CD4-positive, alpha-beta T cell (primary cell): Measurements from ENCODE around the gene DAPK2. TPM values are rescaled to one million over a fixed set of nuclear protein-coding genes. Genes with fewer than 3 reads are reported as not detected.
A peak's percentile ranks its signal among the peaks of the same experiment; 100 is the strongest.

ENCODE experiments used
- ATAC-seq: fragments of 200-7000 bp; cut with Tn5 transposase; one replicate; pipeline ENCODE4 v1.10.0; 2022; ENCODE audit warnings: mild to moderate bottlenecking; ENCODE audit not compliant: poor library complexity
- CTCF ChIA-PET: fragments of 350-600 bp; sonication (Branson Sonifier 250); formaldehyde crosslinking; loops from one replicate; lab custom pipeline; 2021; ENCODE audit warnings: antibody characterized with exemption, inconsistent platforms; lab: Charles Lee
- POLR2A ChIA-PET: fragments of 350-600 bp; sonication (Branson Sonifier 250); formaldehyde crosslinking; loops from one replicate; lab custom pipeline; 2021; ENCODE audit warnings: antibody characterized with exemption, inconsistent platforms; lab: Charles Lee
- DNase-seq, 14 experiments: peaks; one replicate each; pipeline ENCODE4 v3.0.0-alpha.2; 2013 to 2020; ENCODE audit warnings: mixed read lengths in 2 of 14
- H3K27ac ChIP-seq, 2 donors: one replicate each; pipeline versions ENCODE4 v1.5.1 to v1.7.0; 2013; ENCODE audit warnings: low read length in 2 of 2, low read depth in 1 of 2, mild to moderate bottlenecking in 1 of 2
- H3K27me3 ChIP-seq, 2 experiments: 1 replicate in 1 of 2; 2 replicates in 1 of 2; pipeline versions ENCODE4 v1.6.1 to v1.7.0; 2013; ENCODE audit warnings: low read length in 2 of 2, control low read depth in 1 of 2, mild to moderate bottlenecking in 1 of 2, moderate library complexity in 1 of 2; ENCODE audit not compliant: insufficient read depth in 2 of 2, control insufficient read depth in 1 of 2
- H3K36me3 ChIP-seq: one replicate; pipeline ENCODE4 v1.6.1; 2013; ENCODE audit warnings: low read length, control low read depth; ENCODE audit not compliant: insufficient read depth
- H3K4me1 ChIP-seq: one replicate; pipeline ENCODE4 v1.6.1; 2013; ENCODE audit warnings: low read length, control low read depth; ENCODE audit not compliant: insufficient read depth
- H3K4me3 ChIP-seq: one replicate; pipeline ENCODE4 v1.5.1; 2013; ENCODE audit warnings: mild to moderate bottlenecking, low read length, moderate library complexity
- H3K9me3 ChIP-seq, 2 experiments: 1 replicate in 1 of 2; 2 replicates in 1 of 2; pipeline versions ENCODE4 v1.6.1 to v1.7.0; 2013; ENCODE audit warnings: low read length in 2 of 2, mild to moderate bottlenecking in 2 of 2, control low read depth in 1 of 2, moderate library complexity in 1 of 2; ENCODE audit not compliant: control insufficient read depth in 1 of 2, insufficient read depth in 1 of 2
- H3K27ac Mint-ChIP-seq: one replicate; pipeline ENCODE4 v1.8.0; 2020; ENCODE audit warnings: mixed read lengths
- H3K27me3 Mint-ChIP-seq: one replicate; pipeline ENCODE4 v1.8.0; 2021; ENCODE audit warnings: mixed read lengths
- H3K36me3 Mint-ChIP-seq: one replicate; pipeline ENCODE4 v1.8.0; 2021; ENCODE audit warnings: low read depth, mixed read lengths
- H3K4me1 Mint-ChIP-seq: one replicate; pipeline ENCODE4 v1.8.0; 2021; ENCODE audit warnings: low read depth, mixed read lengths
- H3K4me3 Mint-ChIP-seq: one replicate; pipeline ENCODE4 v1.8.0; 2020; ENCODE audit warnings: mild to moderate bottlenecking, mixed read lengths
- H3K9me3 Mint-ChIP-seq: one replicate; pipeline ENCODE4 v1.8.0; 2020; ENCODE audit warnings: mixed read lengths
- intact Hi-C, 2 experiments: fragments of 100-400 bp; cut with DNase I in 1 of 2; cut with micrococcal nuclease in 1 of 2; formaldehyde crosslinking; loops; one replicate each; pipeline versions ENCODE4 v1.15.1 to v1.9.0; 2023 to 2025; cut with DNase I, micrococcal nuclease
- total RNA-seq, 174 experiments: library from RNA in 2 of 174; stranded (reverse) in 2 of 174; gene quantifications; one replicate each; pipeline ENCODE4 v1.2.3 and lab custom pipeline; 2021 to 2026
- TF ChIP-seq, protein P1 (sequence below): fragments of 200-600 bp; IDR thresholded peaks from one replicate; pipeline ENCODE4 v1.8.0; 2022; ENCODE audit warnings: antibody characterized with exemption, mild to moderate bottlenecking

DAPK2 gene
- total RNA-seq, 2 experiments from 2014 or later: 1.3 to 1.6 TPM

DNA sequence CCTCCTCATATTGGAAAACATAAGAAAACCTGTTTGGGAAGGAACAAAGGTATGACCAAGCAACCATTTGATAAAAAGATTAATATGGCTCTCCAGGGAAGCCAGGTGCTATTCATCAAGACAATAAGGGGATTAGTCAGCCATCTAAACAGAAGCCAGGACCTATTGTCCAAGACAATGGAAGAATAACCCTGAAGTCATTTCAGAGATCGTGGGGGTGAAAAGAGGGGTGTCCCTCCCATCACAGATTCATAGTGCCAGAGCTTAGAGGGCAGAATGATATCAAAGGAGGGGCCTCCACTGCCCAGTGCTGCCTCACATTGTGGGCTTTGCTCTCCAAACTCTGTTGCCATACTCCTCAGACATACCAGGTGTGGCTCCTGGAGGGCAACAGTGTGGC is 73.5 kb downstream of the DAPK2 start:
- Mint-ChIP-seq H3K27me3 (no peaks in the 10 kb centered on the region), H3K4me3 (no peak overlapping the region), H3K9me3 (no peaks in the 10 kb centered on the region), H3K4me1 (peaks cover 38% of the 10 kb centered on the region), H3K27ac (no peak overlapping the region), H3K36me3 (no peaks in the 10 kb centered on the region)
- DNase-seq (no peak), ATAC-seq (no peak)
- Histone ChIP-seq H3K4me3 (no peak overlapping the region), H3K27ac (no peak overlapping the region), H3K36me3 (no peaks in the 10 kb centered on the region), H3K4me1 (peaks cover 39% of the 10 kb centered on the region), H3K27me3 (no peaks in the 10 kb centered on the region), H3K9me3 (no peaks in the 10 kb centered on the region)
- ChIA-PET POLR2A (no interaction called here), CTCF (no interaction called here)
- intact Hi-C loops: no loop called here
- TF ChIP-seq, protein P1, sequence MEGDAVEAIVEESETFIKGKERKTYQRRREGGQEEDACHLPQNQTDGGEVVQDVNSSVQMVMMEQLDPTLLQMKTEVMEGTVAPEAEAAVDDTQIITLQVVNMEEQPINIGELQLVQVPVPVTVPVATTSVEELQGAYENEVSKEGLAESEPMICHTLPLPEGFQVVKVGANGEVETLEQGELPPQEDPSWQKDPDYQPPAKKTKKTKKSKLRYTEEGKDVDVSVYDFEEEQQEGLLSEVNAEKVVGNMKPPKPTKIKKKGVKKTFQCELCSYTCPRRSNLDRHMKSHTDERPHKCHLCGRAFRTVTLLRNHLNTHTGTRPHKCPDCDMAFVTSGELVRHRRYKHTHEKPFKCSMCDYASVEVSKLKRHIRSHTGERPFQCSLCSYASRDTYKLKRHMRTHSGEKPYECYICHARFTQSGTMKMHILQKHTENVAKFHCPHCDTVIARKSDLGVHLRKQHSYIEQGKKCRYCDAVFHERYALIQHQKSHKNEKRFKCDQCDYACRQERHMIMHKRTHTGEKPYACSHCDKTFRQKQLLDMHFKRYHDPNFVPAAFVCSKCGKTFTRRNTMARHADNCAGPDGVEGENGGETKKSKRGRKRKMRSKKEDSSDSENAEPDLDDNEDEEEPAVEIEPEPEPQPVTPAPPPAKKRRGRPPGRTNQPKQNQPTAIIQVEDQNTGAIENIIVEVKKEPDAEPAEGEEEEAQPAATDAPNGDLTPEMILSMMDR: no peak

GRCh38 chr15:63971904-63972303 is 74.4 kb downstream of the DAPK2 start:
- Mint-ChIP-seq H3K4me1 (peaks cover 41% of the 10 kb centered on the region), H3K36me3 (no peaks in the 10 kb centered on the region), H3K9me3 (no peaks in the 10 kb centered on the region), H3K27ac (peak overlapping the region; percentile 85), H3K27me3 (no peaks in the 10 kb centered on the region), H3K4me3 (no peak overlapping the region)
- TF ChIP-seq, protein P1: no peak
- POLR2A ChIA-PET: interaction anchor here (0.5 to 1.8 kb wide), 3 partner anchors 28 to 139 kb away, joined by 3 to 6 read pairs (median 3); partner anchors contain the start of gene HERC1
- intact Hi-C loops: no loop called here
- no peaks in the 10 kb centered on the region for H3K9me3 ChIP-seq
- DNase-seq (no peak), ATAC-seq (no peak)
- H3K4me1 ChIP-seq: peaks cover 39% of the 10 kb centered on the region
- no peak overlapping the region for H3K4me3 ChIP-seq
- no peaks in the 10 kb centered on the region for H3K36me3 ChIP-seq
- CTCF ChIA-PET: interaction anchor here (1.3 to 2.9 kb wide), 3 partner anchors 20 to 74 kb away, joined by 4 to 11 read pairs (median 8); partner anchors contain the start of gene DAPK2
- H3K27me3 ChIP-seq: no peaks in the 10 kb centered on the region
- H3K27ac ChIP-seq: peak overlapping the region in 1 of 2 donors; percentile 63

- ATAC-seq (peak; percentile 92), DNase-seq (peak; percentile 31 to 71 (median 48))
- no peaks in the 10 kb centered on the region for H3K27me3 Mint-ChIP-seq
- intact Hi-C loops: no loop called here
- Histone ChIP-seq H3K27ac (peak overlapping the region in 1 of 2 donors; percentile 63), H3K27me3 (no peaks in the 10 kb centered on the region), H3K4me3 (no peak overlapping the region), H3K4me1 (peaks cover 39% of the 10 kb centered on the region), H3K36me3 (no peaks in the 10 kb centered on the region), H3K9me3 (no peaks in the 10 kb centered on the region)
- H3K36me3 Mint-ChIP-seq: no peaks in the 10 kb centered on the region
- POLR2A ChIA-PET: interaction anchor here (0.5 to 1.8 kb wide), 3 partner anchors 27 to 138 kb away, joined by 3 to 6 read pairs (median 3); partner anchors contain the start of gene HERC1
- H3K9me3 Mint-ChIP-seq: no peaks in the 10 kb centered on the region
- TF ChIP-seq, protein P1: no peak
- H3K4me3 Mint-ChIP-seq: peak overlapping the region; percentile 72
- CTCF ChIA-PET: interaction anchor here (1.3 to 2.9 kb wide), 5 partner anchors 10 to 75 kb away, joined by 4 to 11 read pairs (median 6); partner anchors contain the start of gene DAPK2
- H3K27ac Mint-ChIP-seq: peak overlapping the region; percentile 85
- H3K4me1 Mint-ChIP-seq: peaks cover 41% of the 10 kb centered on the region
Measured at GRCh38 chr15:63971427-63971805, 74.9 kb downstream of the DAPK2 start.
